MCF 10A (cell line): ENCODE results near the gene COL4A1. TPM values are rescaled to one million over a fixed set of nuclear protein-coding genes. Genes with fewer than 3 reads are reported as not detected.

ENCODE experiments used
- BruUV-seq: library from RNA; stranded (reverse); fragments of 400-500 nt; replicated peaks from 2 replicates; lab custom pipeline; 2021; lab: Mats Ljungman, UMichigan
- CTCF ChIA-PET: fragments of 300-600 bp; sonication (Branson Sonifier 250); formaldehyde crosslinking; extraction: SDS; loops from one replicate; lab custom pipeline; 2021; ENCODE audit warnings: antibody characterized with exemption, inconsistent platforms; lab: Yijun Ruan, JAX
- POLR2A ChIA-PET: fragments of 300-600, 350-650 bp; sonication (Branson Sonifier 250); formaldehyde crosslinking; extraction: SDS; loops from one replicate; lab custom pipeline; 2020; ENCODE audit warnings: antibody characterized with exemption, inconsistent platforms; lab: Yijun Ruan, JAX
- DNase-seq: peaks from one replicate; pipeline ENCODE4 v3.0.0-alpha.2; 2018; ENCODE audit not compliant: unreplicated experiment
- H3K27ac Mint-ChIP-seq: one replicate; pipeline ENCODE4 v1.8.0; 2022; ENCODE audit warnings: mild to moderate bottlenecking, low read depth, mixed read lengths; ENCODE audit not compliant: unreplicated experiment
- H3K27me3 Mint-ChIP-seq: one replicate; pipeline ENCODE4 v1.8.0; 2022; ENCODE audit warnings: mixed read lengths; ENCODE audit not compliant: insufficient read depth, unreplicated experiment
- H3K36me3 Mint-ChIP-seq: one replicate; pipeline ENCODE4 v1.8.0; 2022; ENCODE audit warnings: mild to moderate bottlenecking, moderate library complexity, mixed read lengths; ENCODE audit not compliant: insufficient read depth, unreplicated experiment
- H3K4me1 Mint-ChIP-seq: one replicate; pipeline ENCODE4 v1.8.0; 2022; ENCODE audit warnings: mixed read lengths; ENCODE audit not compliant: insufficient read depth, unreplicated experiment
- H3K4me3 Mint-ChIP-seq: one replicate; pipeline ENCODE4 v1.8.0; 2022; ENCODE audit warnings: mild to moderate bottlenecking, moderate library complexity, mixed read lengths; ENCODE audit not compliant: unreplicated experiment
- H3K9me3 Mint-ChIP-seq: one replicate; pipeline ENCODE4 v1.8.0; 2022; ENCODE audit warnings: mixed read lengths; ENCODE audit not compliant: unreplicated experiment
- CTCF ChIP-seq: fragments of 200-600 bp; IDR thresholded peaks from one replicate; pipeline ENCODE4 v1.8.0; 2022; ENCODE audit warnings: antibody characterized with exemption, mild to moderate bottlenecking; ENCODE audit not compliant: unreplicated experiment
- intact Hi-C: fragments of 100-400 bp; cut with micrococcal nuclease; formaldehyde crosslinking; loops from 2 replicates; pipeline ENCODE4 v1.14.1; 2022
- total RNA-seq: library from RNA; stranded (reverse); gene quantifications from 2 replicates; pipeline ENCODE4 v1.2.3, GENCODE V29; 2022

COL4A1 gene
- total RNA-seq, 1 experiment from 2014 or later, result 42.1 TPM

GRCh38 chr13:110216006-110216397 is 91.0 kb downstream of the COL4A1 start:
- H3K27me3 Mint-ChIP-seq, result no peaks in the 10 kb centered on the region
- ChIA-PET POLR2A (no interaction called here), CTCF (interaction anchor here (1.7 kb wide), 1 partner anchor 228 kb away, joined by 5 read pairs; no protein-coding TSS in a partner anchor)
- no peaks in the 10 kb centered on the region for H3K9me3 Mint-ChIP-seq
- intact Hi-C loops, result no loop called here
- BruUV-seq, result no TSS peak
- H3K36me3 Mint-ChIP-seq, result no peaks in the 10 kb centered on the region
- no peak for TF ChIP-seq CTCF
- no peak overlapping the region for H3K4me3 Mint-ChIP-seq
- no peak overlapping the region for H3K27ac Mint-ChIP-seq
- no peak for DNase-seq
- H3K4me1 Mint-ChIP-seq, result no peaks in the 10 kb centered on the region

GRCh38 chr13:110215606-110216005 is 91.4 kb downstream of the COL4A1 start:
- TF ChIP-seq CTCF, result no peak
- Mint-ChIP-seq H3K4me1 (no peaks in the 10 kb centered on the region), H3K27ac (no peak overlapping the region), H3K9me3 (no peaks in the 10 kb centered on the region), H3K4me3 (no peak overlapping the region), H3K27me3 (no peaks in the 10 kb centered on the region), H3K36me3 (no peaks in the 10 kb centered on the region)
- BruUV-seq, result no TSS peak
- intact Hi-C loops, result no loop called here
- POLR2A ChIA-PET, result no interaction called here
- no peak for DNase-seq
- CTCF ChIA-PET, result no interaction called here

GRCh38 chr13:110214637-110215036 is 92.3 kb downstream of the COL4A1 start:
- H3K27me3 Mint-ChIP-seq, result no peaks in the 10 kb centered on the region
- H3K4me3 Mint-ChIP-seq, result no peak overlapping the region
- H3K36me3 Mint-ChIP-seq, result no peaks in the 10 kb centered on the region
- TF ChIP-seq CTCF, result no peak
- ChIA-PET CTCF (no interaction called here), POLR2A (no interaction called here)
- H3K4me1 Mint-ChIP-seq, result no peaks in the 10 kb centered on the region
- BruUV-seq, result no TSS peak
- no peaks in the 10 kb centered on the region for H3K9me3 Mint-ChIP-seq
- DNase-seq, result no peak
- intact Hi-C loops, result no loop called here
- no peak overlapping the region for H3K27ac Mint-ChIP-seq

GRCh38 chr13:110213461-110214074 is 93.4 kb downstream of the COL4A1 start:
- no peaks in the 10 kb centered on the region for H3K36me3 Mint-ChIP-seq
- intact Hi-C loops, result no loop called here

More at GRCh38 chr13:110213461-110214074, 93.4 kb downstream of the COL4A1 start:
- BruUV-seq, result no TSS peak
- Mint-ChIP-seq H3K4me3 (no peak overlapping the region), H3K27ac (no peak overlapping the region), H3K9me3 (no peaks in the 10 kb centered on the region), H3K4me1 (no peaks in the 10 kb centered on the region), H3K27me3 (no peaks in the 10 kb centered on the region)
- ChIA-PET CTCF (interaction anchor here (1.2 to 1.4 kb wide), 2 partner anchors 8 to 243 kb away, joined by 3 to 4 read pairs; no protein-coding TSS in a partner anchor), POLR2A (no interaction called here)
- DNase-seq, result no peak
- TF ChIP-seq CTCF, result no peak
